Natural killer cell (primary cell): ENCODE data around the gene RALGPS1. TPM values are rescaled to one million over a fixed set of nuclear protein-coding genes. Genes with fewer than 3 reads are reported as not detected.

ENCODE experiments used
- ATAC-seq, 3 donors: fragments of 150-1000 bp in 2 of 3; fragments of 200-7000 bp in 1 of 3; cut with Tn5 transposase; 1 replicate in 1 of 3; 2 replicates in 2 of 3; pipeline ENCODE4 v1.10.0; 2021; ENCODE audit warnings: mild to moderate bottlenecking in 2 of 3, moderate library complexity in 2 of 3
- DNase-seq, 2 donors: peaks; one replicate each; pipeline versions ENCODE4 v3.0.0 to v3.0.0-alpha.2; 2013 to 2021; ENCODE audit warnings: mixed read lengths in 1 of 2
- H3K27ac ChIP-seq: one replicate; pipeline ENCODE4 v1.5.1; 2013; ENCODE audit warnings: mild to moderate bottlenecking, low read length
- H3K27me3 ChIP-seq: one replicate; pipeline ENCODE4 v1.6.1; 2013; ENCODE audit warnings: low read length; ENCODE audit not compliant: control insufficient read depth, insufficient read depth
- H3K36me3 ChIP-seq: one replicate; pipeline ENCODE4 v1.6.1; 2013; ENCODE audit warnings: low read length; ENCODE audit not compliant: control insufficient read depth, insufficient read depth
- H3K4me1 ChIP-seq: one replicate; pipeline ENCODE4 v1.6.1; 2013; ENCODE audit warnings: low read length; ENCODE audit not compliant: control insufficient read depth, insufficient read depth
- H3K4me3 ChIP-seq: one replicate; pipeline ENCODE4 v1.5.1; 2013; ENCODE audit warnings: low read length
- H3K9me3 ChIP-seq: one replicate; pipeline ENCODE4 v1.6.1; 2013; ENCODE audit warnings: low read length; ENCODE audit not compliant: control insufficient read depth, insufficient read depth
- H3K27ac Mint-ChIP-seq, 2 donors: one replicate each; pipeline ENCODE4 v1.8.0; 2022; ENCODE audit warnings: mild to moderate bottlenecking in 2 of 2, mixed read lengths in 2 of 2, moderate library complexity in 1 of 2
- H3K27me3 Mint-ChIP-seq, 2 donors: one replicate each; pipeline ENCODE4 v1.8.0; 2022; ENCODE audit warnings: low read depth in 2 of 2, mixed read lengths in 2 of 2
- H3K36me3 Mint-ChIP-seq: one replicate; pipeline ENCODE4 v1.8.0; 2022; ENCODE audit warnings: mixed read lengths
- H3K4me1 Mint-ChIP-seq, 2 donors: one replicate each; pipeline ENCODE4 v1.8.0; 2022; ENCODE audit warnings: mixed read lengths in 2 of 2
- H3K4me3 Mint-ChIP-seq: one replicate; pipeline ENCODE4 v1.8.0; 2022; ENCODE audit warnings: mild to moderate bottlenecking, moderate library complexity, mixed read lengths
- H3K9me3 Mint-ChIP-seq, 2 donors: one replicate each; pipeline ENCODE4 v1.8.0; 2022; ENCODE audit warnings: mixed read lengths in 2 of 2
- WGBS: methylation state at CpG from one replicate; pipeline ENCODE4 v1.1.7; 2013; ENCODE audit warnings: missing lambda C conversion rate; ENCODE audit not compliant: insufficient coverage; 5-methylcytosine and 5-hydroxymethylcytosine counted together
- intact Hi-C: fragments of 100-400 bp; cut with micrococcal nuclease; formaldehyde crosslinking; loops from one replicate; pipeline ENCODE4 v1.14.2; 2022
- total RNA-seq, 4 donors: library from RNA; stranded (reverse); fragments of 120-200 nt in 1 of 4; gene quantifications; one replicate each; pipeline versions ENCODE4 v1.2.3 to v1.2.4, GENCODE V29; 2013 to 2022
- TF ChIP-seq, protein P1 (sequence below): fragments of 200-600 bp; IDR thresholded peaks from one replicate; pipeline ENCODE4 v1.8.0; 2022; ENCODE audit warnings: antibody characterized with exemption

The RALGPS1 gene
- total RNA-seq, 3 donors from 2014 or later (not counting 1 experiment from before 2014, with no cell fraction given) = 11.9 to 21.2 (median 13.2) TPM

DNA sequence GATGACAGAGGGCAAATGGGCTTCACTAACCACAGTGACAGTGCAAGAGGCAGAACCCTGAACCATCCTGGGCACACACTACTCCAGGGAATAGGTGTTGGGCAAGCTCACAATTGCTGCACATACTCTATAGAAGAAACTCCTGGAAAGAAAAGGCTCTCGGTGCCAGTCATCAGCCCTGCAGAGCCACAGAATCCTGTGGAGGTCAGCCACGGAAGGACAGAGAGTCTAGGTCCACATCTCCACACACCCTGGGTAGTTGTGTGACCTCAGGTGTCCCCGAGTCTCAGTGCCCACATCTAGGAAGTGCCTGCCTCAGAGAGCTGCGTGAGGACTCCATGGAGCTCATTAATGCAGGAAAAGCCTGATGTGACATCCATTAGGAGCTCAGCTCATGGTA, 223.9 kb downstream of the RALGPS1 start:
- no peaks in the 10 kb centered on the region for H3K4me1 ChIP-seq
- ATAC-seq (no peak), DNase-seq (no peak)
- Mint-ChIP-seq H3K4me3 (no peak overlapping the region), H3K27ac (no peak overlapping the region), H3K9me3 (no peaks in the 10 kb centered on the region), H3K27me3 (peaks cover 0 to 4% of the 10 kb centered on the region in 2 donors), H3K36me3 (no peaks in the 10 kb centered on the region), H3K4me1 (no peaks in the 10 kb centered on the region)
- H3K27ac ChIP-seq = no peak overlapping the region
- H3K36me3 ChIP-seq = no peaks in the 10 kb centered on the region
- no peaks in the 10 kb centered on the region for H3K27me3 ChIP-seq
- H3K9me3 ChIP-seq = no peaks in the 10 kb centered on the region
- no peak overlapping the region for H3K4me3 ChIP-seq
- TF ChIP-seq, protein P1, sequence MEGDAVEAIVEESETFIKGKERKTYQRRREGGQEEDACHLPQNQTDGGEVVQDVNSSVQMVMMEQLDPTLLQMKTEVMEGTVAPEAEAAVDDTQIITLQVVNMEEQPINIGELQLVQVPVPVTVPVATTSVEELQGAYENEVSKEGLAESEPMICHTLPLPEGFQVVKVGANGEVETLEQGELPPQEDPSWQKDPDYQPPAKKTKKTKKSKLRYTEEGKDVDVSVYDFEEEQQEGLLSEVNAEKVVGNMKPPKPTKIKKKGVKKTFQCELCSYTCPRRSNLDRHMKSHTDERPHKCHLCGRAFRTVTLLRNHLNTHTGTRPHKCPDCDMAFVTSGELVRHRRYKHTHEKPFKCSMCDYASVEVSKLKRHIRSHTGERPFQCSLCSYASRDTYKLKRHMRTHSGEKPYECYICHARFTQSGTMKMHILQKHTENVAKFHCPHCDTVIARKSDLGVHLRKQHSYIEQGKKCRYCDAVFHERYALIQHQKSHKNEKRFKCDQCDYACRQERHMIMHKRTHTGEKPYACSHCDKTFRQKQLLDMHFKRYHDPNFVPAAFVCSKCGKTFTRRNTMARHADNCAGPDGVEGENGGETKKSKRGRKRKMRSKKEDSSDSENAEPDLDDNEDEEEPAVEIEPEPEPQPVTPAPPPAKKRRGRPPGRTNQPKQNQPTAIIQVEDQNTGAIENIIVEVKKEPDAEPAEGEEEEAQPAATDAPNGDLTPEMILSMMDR = no peak
- intact Hi-C loops = no loop called here
- WGBS = 90% methylated on average over 4 of the region's 4 CpGs

DNA sequence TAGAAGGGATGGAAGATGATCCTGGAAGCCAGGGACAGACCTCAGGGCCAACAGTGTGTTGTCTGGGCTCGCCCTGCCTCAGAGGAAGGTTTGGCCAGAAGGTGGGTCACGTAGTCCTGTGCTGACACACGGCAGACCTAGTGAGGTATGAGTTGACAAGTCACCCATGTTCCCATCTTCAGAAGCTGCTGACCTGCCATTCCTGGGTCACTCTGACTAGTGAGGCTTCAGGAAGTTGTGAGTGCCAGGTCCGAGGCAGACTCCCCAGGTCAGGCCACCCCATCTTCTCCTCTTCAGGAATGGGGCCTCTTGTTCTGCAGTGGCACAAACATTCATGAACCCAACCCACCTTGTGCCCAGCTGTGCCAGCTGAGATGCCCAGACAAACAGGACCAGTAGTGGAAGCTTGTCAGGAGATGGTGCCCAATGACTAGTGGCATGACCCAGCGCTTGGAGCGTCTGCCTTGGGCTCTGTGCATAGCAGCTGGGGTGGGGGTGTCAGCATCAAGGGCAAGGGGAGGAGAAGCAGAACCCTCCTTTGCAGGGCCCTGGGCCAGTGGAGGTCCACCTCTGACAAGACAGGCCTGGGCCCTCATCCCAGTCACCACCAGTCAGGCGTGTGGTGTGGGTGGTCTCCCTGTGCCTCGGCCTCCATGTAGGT, 224.6 kb downstream of the RALGPS1 start:
- H3K36me3 Mint-ChIP-seq = no peaks in the 10 kb centered on the region
- Histone ChIP-seq H3K4me3 (no peak overlapping the region), H3K27ac (no peak overlapping the region), H3K9me3 (no peaks in the 10 kb centered on the region), H3K4me1 (no peaks in the 10 kb centered on the region), H3K36me3 (no peaks in the 10 kb centered on the region), H3K27me3 (no peaks in the 10 kb centered on the region)
- no peak for ATAC-seq
- DNase-seq = no peak
- WGBS = 95% methylated on average over 8 of the region's 8 CpGs
- H3K4me3 Mint-ChIP-seq = no peak overlapping the region
- H3K27me3 Mint-ChIP-seq = peaks cover 0 to 4% of the 10 kb centered on the region in 2 donors
- TF ChIP-seq, protein P1 = no peak
- no peak overlapping the region for H3K27ac Mint-ChIP-seq
- intact Hi-C loops = no loop called here
- no peaks in the 10 kb centered on the region for H3K4me1 Mint-ChIP-seq
- H3K9me3 Mint-ChIP-seq = no peaks in the 10 kb centered on the region

DNA sequence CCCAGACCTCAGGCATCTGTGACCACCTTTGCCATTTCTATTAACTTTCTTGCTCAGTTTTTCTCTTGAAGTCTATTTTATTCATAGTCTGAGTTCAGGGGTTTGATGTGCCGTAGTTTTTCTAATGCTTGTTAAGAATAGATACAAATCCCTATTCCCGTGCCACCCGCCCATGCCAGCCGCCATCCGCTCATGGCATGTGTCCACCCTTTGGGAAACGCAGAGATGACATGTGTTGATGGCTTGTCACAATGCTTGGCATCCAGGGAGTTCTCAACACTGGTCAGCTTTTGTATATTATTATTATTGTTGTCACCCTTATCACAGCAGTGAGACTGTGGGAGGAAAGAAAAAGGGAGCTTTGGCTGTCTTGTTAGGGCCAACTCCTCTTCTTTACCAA, 225.2 kb downstream of the RALGPS1 start:
- Histone ChIP-seq H3K9me3 (no peaks in the 10 kb centered on the region), H3K36me3 (no peaks in the 10 kb centered on the region), H3K4me3 (no peak overlapping the region), H3K27ac (no peak overlapping the region), H3K4me1 (no peaks in the 10 kb centered on the region), H3K27me3 (no peaks in the 10 kb centered on the region)
- H3K27me3 Mint-ChIP-seq = peaks cover 0 to 4% of the 10 kb centered on the region in 2 donors
- H3K27ac Mint-ChIP-seq = no peak overlapping the region
- no peaks in the 10 kb centered on the region for H3K9me3 Mint-ChIP-seq
- no peaks in the 10 kb centered on the region for H3K36me3 Mint-ChIP-seq
- no peak overlapping the region for H3K4me3 Mint-ChIP-seq
- H3K4me1 Mint-ChIP-seq = no peaks in the 10 kb centered on the region
- intact Hi-C loops = no loop called here
- no peak for ATAC-seq
- TF ChIP-seq, protein P1 = no peak
- DNase-seq = no peak
- WGBS = 92% methylated on average over 6 of the region's 6 CpGs

DNA sequence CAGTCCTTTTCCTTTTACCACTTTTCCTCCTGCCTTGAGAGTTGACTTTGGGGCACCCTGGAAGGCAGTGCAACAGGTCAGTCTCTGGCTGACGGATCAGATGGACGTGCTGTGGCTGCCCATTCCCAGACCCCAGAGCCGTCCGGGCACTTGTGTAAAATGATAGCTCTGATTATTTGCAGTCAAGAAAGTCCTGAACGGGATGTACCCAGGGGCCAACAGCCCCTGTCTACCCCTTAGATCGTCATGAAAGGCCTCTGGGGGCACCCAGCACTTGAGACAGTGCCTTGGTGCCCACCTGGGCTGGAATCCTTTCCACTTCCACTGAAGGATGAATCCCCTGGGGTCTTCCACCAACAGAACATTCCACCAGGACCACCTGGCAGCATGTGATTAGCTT, 225.6 kb downstream of the RALGPS1 start:
- no peak overlapping the region for H3K4me3 Mint-ChIP-seq
- H3K4me1 ChIP-seq = no peaks in the 10 kb centered on the region
- H3K9me3 ChIP-seq = no peaks in the 10 kb centered on the region
- no peaks in the 10 kb centered on the region for H3K9me3 Mint-ChIP-seq
- no peak overlapping the region for H3K27ac Mint-ChIP-seq
- H3K36me3 Mint-ChIP-seq = no peaks in the 10 kb centered on the region
- WGBS = 94% methylated on average over 6 of the region's 6 CpGs
- no peaks in the 10 kb centered on the region for H3K27me3 ChIP-seq
- no peak for ATAC-seq
- TF ChIP-seq, protein P1 = no peak
- no peak for DNase-seq
- H3K27me3 Mint-ChIP-seq = peaks cover 0 to 4% of the 10 kb centered on the region in 2 donors
- H3K4me1 Mint-ChIP-seq = no peaks in the 10 kb centered on the region
- no peak overlapping the region for H3K27ac ChIP-seq
- intact Hi-C loops = no loop called here
- H3K36me3 ChIP-seq = no peaks in the 10 kb centered on the region
- H3K4me3 ChIP-seq = no peak overlapping the region
